DOHH2 (cell line): Measurements from ENCODE around the gene ZNF436.

ENCODE experiments used
- CTCF ChIP-seq: fragments of 200-600 bp; sonication (generic); IDR thresholded peaks from one replicate; pipeline ENCODE4 v1.5.1; 2014; ENCODE audit warnings: antibody characterized with exemption, mild to moderate bottlenecking, low read depth, low read length; ENCODE audit not compliant: poor library complexity, severe bottlenecking
- EZH2phosphoT487 ChIP-seq: fragments of 200-600 bp; sonication (generic); IDR thresholded peaks from 2 replicates; pipeline ENCODE4 v1.6.1; 2017; ENCODE audit warnings: borderline replicate concordance, mild to moderate bottlenecking, antibody characterized with exemption, low read length, moderate library complexity, mixed read lengths

- TF ChIP-seq CTCF (no peak), EZH2phosphoT487 (no peak)
Observed at GRCh38 chr1:23357138-23357908, 12.3 kb downstream of the ZNF436 start.
